ENCODE data around the gene COLQ.
"Not testable (repeated sequence)": the region's sequence is repeated elsewhere in the genome, so short reads cannot be mapped to it uniquely, and the experiment has no call there.

GRCh38 chr3:15532614-15533013 is 11.1 kb upstream of the COLQ start:
- TF ChIP-seq EZH2 (IDR thresholded peaks at IDR 0.05; ENCODE audit: insufficient read depth, poor library complexity, severe bottlenecking); EZH2phosphoT487 (IDR thresholded peaks at IDR 0.05; ENCODE audit: insufficient read depth, low read depth): not testable (repeated sequence)
